BJ (cell line): ENCODE data around the gene DIPK1C. TPM values are rescaled to one million over a fixed set of nuclear protein-coding genes. Genes with fewer than 3 reads are reported as not detected.

ENCODE experiments used
- CTCF ChIA-PET: fragments of 350-600 bp; formaldehyde crosslinking; extraction: SDS; loops from one replicate; lab custom pipeline; 2021; ENCODE audit warnings: antibody characterized with exemption, inconsistent platforms; lab: Yijun Ruan, JAX
- POLR2A ChIA-PET: fragments of 300-600 bp; sonication (Branson Sonifier 250); formaldehyde crosslinking; extraction: SDS; loops from one replicate; lab custom pipeline; 2021; ENCODE audit warnings: antibody characterized with exemption; lab: Charles Lee
- DNase-seq: peaks from one replicate; pipeline ENCODE4 v3.0.0-alpha.2; 2011; ENCODE audit warnings: low read depth
- H3K27me3 ChIP-seq: 2 replicates; pipeline ENCODE4 v1.6.0; 2011; ENCODE audit warnings: low read length; ENCODE audit not compliant: control insufficient read depth, insufficient read depth
- H3K36me3 ChIP-seq: 2 replicates; pipeline ENCODE4 v1.5.1; 2011; ENCODE audit warnings: low read length; ENCODE audit not compliant: control insufficient read depth, insufficient read depth
- H3K4me3 ChIP-seq: 2 replicates; pipeline ENCODE4 v1.5.1; 2011; ENCODE audit warnings: low read depth, mild to moderate bottlenecking, control low read depth, low read length
- CTCF ChIP-seq: IDR thresholded peaks from 2 replicates; pipeline ENCODE4 v1.5.1; 2011; ENCODE audit warnings: low read depth, mild to moderate bottlenecking, control low read depth, inconsistent platforms, low read length, moderate library complexity; ENCODE audit not compliant: insufficient read depth
- polyA plus RNA-seq: library from polyadenylated mRNA; depleted of rRNA; stranded (reverse); fragments of >200 nt; gene quantifications from 2 replicates; pipeline ENCODE4 v1.2.3, GENCODE V29; 2011

The DIPK1C gene
- polyA plus RNA-seq, 1 experiment: not detected

- no peak for DNase-seq
- H3K27me3 ChIP-seq: peaks cover 19% of the 10 kb centered on the region
- ChIA-PET CTCF (no interaction called here), POLR2A (no interaction called here)
- TF ChIP-seq CTCF: no peak
- no peaks in the 10 kb centered on the region for H3K36me3 ChIP-seq
- H3K4me3 ChIP-seq: no peak overlapping the region
Measured at GRCh38 chr18:74454279-74454751, 2.8 kb downstream of the DIPK1C start.

DNA sequence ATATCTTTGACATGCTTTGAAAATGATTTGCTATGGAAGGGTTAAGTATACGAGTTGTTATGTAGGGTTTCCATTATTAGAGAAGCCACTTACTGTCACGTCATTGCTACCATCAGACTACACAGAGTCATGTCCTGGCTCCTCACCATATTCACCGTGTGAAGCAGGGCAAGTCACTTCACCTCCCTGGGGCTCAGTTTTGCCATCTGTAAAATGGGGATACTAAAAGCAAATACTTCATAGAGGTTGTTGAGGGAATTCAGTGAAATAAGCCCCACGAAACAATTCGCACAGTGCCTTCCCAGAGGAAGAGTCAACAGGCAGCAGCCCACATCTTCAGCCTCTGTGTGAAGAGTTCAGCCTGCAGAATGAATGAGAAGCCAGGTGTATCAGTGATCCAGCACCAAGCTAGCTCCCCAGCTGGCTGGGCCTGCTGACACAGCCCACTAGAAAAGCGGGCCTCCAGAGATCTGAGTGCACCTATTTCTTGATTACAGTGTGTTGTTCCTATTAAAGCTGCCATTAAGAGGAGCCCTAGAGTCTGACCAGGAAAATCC is 3.4 kb downstream of the DIPK1C start:
- H3K36me3 ChIP-seq: no peaks in the 10 kb centered on the region
- DNase-seq: no peak
- H3K27me3 ChIP-seq: peaks cover 19% of the 10 kb centered on the region
- TF ChIP-seq CTCF: no peak
- CTCF ChIA-PET: interaction anchor here (1.2 kb wide), 1 partner anchor 10 kb away, joined by 3 read pairs; no protein-coding TSS in a partner anchor
- H3K4me3 ChIP-seq: no peak overlapping the region
- POLR2A ChIA-PET: no interaction called here

DNA sequence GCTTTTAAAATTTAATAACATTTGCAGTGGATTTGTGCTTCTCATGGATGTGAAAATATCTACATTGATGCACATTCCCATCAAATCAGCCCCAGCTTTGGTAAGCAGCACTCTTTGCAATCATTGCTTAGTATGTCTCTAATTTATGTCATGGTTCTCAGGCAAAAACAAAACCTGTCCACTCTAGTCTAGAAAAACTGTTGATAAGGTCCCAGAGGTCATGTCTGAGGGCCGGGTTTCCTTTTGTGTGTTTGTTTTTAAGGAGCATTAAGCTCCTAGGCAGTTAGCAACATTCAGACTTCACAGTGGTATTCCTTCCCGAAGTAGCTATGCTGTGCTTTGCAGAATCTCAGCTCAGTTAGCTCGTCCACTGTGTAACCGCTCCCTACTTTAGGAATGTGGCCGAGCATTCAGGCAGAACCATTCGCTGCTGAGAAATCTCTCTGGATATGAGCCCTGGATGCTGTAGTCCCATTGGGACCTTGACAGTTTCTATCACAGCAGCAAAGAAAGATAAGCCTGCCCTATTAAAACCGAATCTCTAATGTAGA is 4.0 kb downstream of the DIPK1C start:
- no peaks in the 10 kb centered on the region for H3K36me3 ChIP-seq
- no peak for TF ChIP-seq CTCF
- H3K27me3 ChIP-seq: peaks cover 15% of the 10 kb centered on the region
- no peak overlapping the region for H3K4me3 ChIP-seq
- ChIA-PET CTCF (interaction anchor here (0.8 to 1.2 kb wide), 2 partner anchors 9 to 10 kb away, joined by 3 read pairs; no protein-coding TSS in a partner anchor), POLR2A (no interaction called here)
- no peak for DNase-seq

- TF ChIP-seq CTCF: no peak
- Histone ChIP-seq H3K36me3 (no peaks in the 10 kb centered on the region), H3K27me3 (peaks cover 5% of the 10 kb centered on the region), H3K4me3 (no peak overlapping the region)
- no peak for DNase-seq
- POLR2A ChIA-PET: no interaction called here
- CTCF ChIA-PET: interaction anchor here (1.0 kb wide), 1 partner anchor 16 kb away, joined by 3 read pairs; no protein-coding TSS in a partner anchor
Measured at GRCh38 chr18:74451148-74451547, 6.0 kb downstream of the DIPK1C start.

DNA sequence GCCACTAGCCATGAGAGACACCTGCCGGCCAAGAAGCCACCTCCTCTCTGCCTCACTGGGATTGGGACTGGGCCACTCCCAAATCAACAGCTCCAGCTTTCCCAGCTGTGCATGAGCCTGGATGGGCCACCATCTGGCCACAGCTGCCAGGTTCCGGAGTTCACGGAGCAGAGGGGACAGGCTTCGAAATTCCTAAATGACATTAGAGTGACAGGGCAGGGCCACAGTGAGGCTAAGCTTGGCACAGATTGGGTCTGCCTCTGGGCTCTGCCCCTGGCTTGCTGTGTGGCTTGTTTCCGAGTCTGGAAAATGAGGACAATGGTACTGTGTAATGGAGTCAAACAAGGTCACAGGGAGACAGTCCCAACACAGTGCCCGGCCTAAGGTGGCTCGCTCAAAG is 6.5 kb downstream of the DIPK1C start:
- Histone ChIP-seq H3K27me3 (peaks cover 3% of the 10 kb centered on the region), H3K36me3 (no peaks in the 10 kb centered on the region), H3K4me3 (no peak overlapping the region)
- ChIA-PET POLR2A (no interaction called here), CTCF (interaction anchor here (1.0 kb wide), 1 partner anchor 15 kb away, joined by 3 read pairs; no protein-coding TSS in a partner anchor)
- no peak for DNase-seq
- TF ChIP-seq CTCF: no peak
